ENCODE measurements around the gene ERICH6.

Gene ERICH6

DNA sequence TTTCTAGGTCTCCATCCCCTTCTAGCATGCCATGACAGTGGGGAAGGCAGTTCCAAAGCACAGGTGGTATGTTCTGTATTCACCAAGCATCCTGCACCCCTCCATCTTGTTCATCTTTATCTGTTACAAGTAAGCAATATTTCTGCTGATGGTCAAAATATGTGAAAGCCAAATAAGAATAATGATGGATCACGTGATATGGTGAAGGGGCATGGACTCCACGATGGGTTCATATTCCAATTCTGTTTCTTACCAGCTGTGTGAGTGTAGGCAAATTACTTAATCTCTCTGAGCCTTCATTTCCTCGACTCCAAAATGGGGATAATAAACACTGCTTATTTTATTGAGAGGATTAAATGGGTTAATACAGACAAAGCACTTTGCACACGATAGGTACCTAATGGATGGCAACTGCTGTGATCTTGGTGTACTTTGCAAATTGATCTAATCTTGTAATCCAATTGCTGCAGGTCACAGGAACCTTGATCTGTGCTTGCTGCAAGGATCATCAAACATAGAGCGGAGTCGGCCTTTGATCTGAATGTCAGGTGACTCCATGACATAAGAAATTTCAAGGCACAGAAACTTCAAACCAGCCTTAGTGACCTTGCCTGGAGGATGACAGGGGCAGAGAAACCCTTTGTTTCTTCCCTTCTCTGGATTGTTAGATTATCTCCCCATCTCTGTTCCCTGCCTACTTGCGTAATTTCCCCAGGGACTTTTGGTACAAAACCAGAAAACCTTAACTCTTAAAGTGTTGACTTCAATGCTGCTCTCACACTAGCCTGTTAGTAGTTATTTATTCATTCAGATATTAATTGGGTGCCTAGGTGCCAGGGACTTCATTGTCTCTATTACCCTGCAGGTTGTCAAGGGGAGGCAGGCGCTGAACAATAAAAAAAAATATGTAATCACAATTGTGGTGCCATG, 33.4 kb upstream of the ERICH6 start:
- Histone ChIP-seq H3K9me3 (ENCODE audit: insufficient read depth, low read length) (no peaks in the 10 kb centered on the region), H3K4me1 (ENCODE audit: low read length) (peaks cover 50% of the 10 kb centered on the region), H3K9ac (ENCODE audit: low read length) (no peak overlapping the region), H2AFZ (ENCODE audit: low read depth, low read length) (no peak overlapping the region), H3K27me3 (ENCODE audit: low read depth, low read length) (no peaks in the 10 kb centered on the region), H4K20me1 (ENCODE audit: insufficient read depth, low read length) (peaks cover 12% of the 10 kb centered on the region), H3K79me2 (ENCODE audit: low read length) (peaks cover 20% of the 10 kb centered on the region), H3K27ac (ENCODE audit: low read length) (no peak overlapping the region), H3K4me2 (ENCODE audit: low read length) (no peak overlapping the region), H3K36me3 (replicated peaks; ENCODE audit: low read depth, low read length) (peaks cover 24% of the 10 kb centered on the region), H3K4me3 (ENCODE audit: low read length) (no peak overlapping the region)
- TF ChIP-seq CTCF (IDR thresholded peaks at IDR 0.05; ENCODE audit: low read depth, low read length) (no peak), EZH2phosphoT487 (IDR thresholded peaks at IDR 0.05; ENCODE audit: low read depth) (no peak)

- Histone ChIP-seq H3K9me3 (ENCODE audit: insufficient read depth, low read length) (no peaks in the 10 kb centered on the region), H3K9ac (ENCODE audit: low read length) (no peak overlapping the region), H3K4me3 (ENCODE audit: low read length) (no peak overlapping the region)
These were observed 32.6 kb upstream of the ERICH6 start for GRCh38 chr3:150736316-150736719.

DNA sequence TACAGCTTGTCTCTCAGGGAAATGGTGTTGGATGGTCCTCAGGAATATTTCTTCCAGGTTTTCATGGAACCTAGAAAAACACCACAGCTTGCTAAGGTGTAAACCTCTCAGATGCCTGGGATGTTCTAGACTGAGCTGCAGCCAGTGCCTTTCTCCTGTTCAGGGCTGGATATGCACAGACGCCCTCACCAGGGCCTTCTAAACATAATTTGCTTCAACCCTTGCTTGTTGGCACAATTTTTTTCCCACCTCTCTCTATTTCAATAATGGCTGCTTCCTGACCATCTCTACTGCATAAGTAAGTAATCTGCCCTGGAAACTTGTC, 31.0 kb upstream of the ERICH6 start:
- H3K4me1 ChIP-seq (ENCODE audit: low read length) = peaks cover 30% of the 10 kb centered on the region
- H3K9me3 ChIP-seq (ENCODE audit: insufficient read depth, low read length) = no peaks in the 10 kb centered on the region
- H3K4me3 ChIP-seq (ENCODE audit: low read length) = no peak overlapping the region
- H3K27me3 ChIP-seq (ENCODE audit: low read depth, low read length) = no peaks in the 10 kb centered on the region
- peaks cover 7% of the 10 kb centered on the region for H3K36me3 ChIP-seq (replicated peaks; ENCODE audit: low read depth, low read length)
- H3K27ac ChIP-seq (ENCODE audit: low read length) = no peak overlapping the region
- H3K9ac ChIP-seq (ENCODE audit: low read length) = no peak overlapping the region
- H4K20me1 ChIP-seq (ENCODE audit: insufficient read depth, low read length) = no peaks in the 10 kb centered on the region
- H2AFZ ChIP-seq (ENCODE audit: low read depth, low read length) = no peak overlapping the region
- TF ChIP-seq CTCF (IDR thresholded peaks at IDR 0.05; ENCODE audit: low read depth, low read length) = no peak
- no peak for TF ChIP-seq EZH2phosphoT487 (IDR thresholded peaks at IDR 0.05; ENCODE audit: low read depth)
- no peak overlapping the region for H3K4me2 ChIP-seq (ENCODE audit: low read length)
- 0 out of 2 replicates have a peak, but pooled peaks cover 3% of the 10 kb centered on the region for H3K79me2 ChIP-seq (ENCODE audit: low read length)

More at GRCh38 chr3:150736316-150736719, 32.6 kb upstream of the ERICH6 start:
- H3K4me2 ChIP-seq (ENCODE audit: low read length) = no peak overlapping the region
- H3K36me3 ChIP-seq (replicated peaks; ENCODE audit: low read depth, low read length) = peaks cover 15% of the 10 kb centered on the region
- peaks cover 12% of the 10 kb centered on the region for H3K79me2 ChIP-seq (ENCODE audit: low read length)
- TF ChIP-seq EZH2phosphoT487 (IDR thresholded peaks at IDR 0.05; ENCODE audit: low read depth) (no peak), CTCF (IDR thresholded peaks at IDR 0.05; ENCODE audit: low read depth, low read length) (no peak)
- peaks cover 46% of the 10 kb centered on the region for H3K4me1 ChIP-seq (ENCODE audit: low read length)
- peaks cover 4% of the 10 kb centered on the region; the same call in 1 of the 2 replicates for H4K20me1 ChIP-seq (ENCODE audit: insufficient read depth, low read length)
- no peaks in the 10 kb centered on the region for H3K27me3 ChIP-seq (ENCODE audit: low read depth, low read length)
- no peak overlapping the region for H3K27ac ChIP-seq (ENCODE audit: low read length)
- no peak overlapping the region for H2AFZ ChIP-seq (ENCODE audit: low read depth, low read length)

DNA sequence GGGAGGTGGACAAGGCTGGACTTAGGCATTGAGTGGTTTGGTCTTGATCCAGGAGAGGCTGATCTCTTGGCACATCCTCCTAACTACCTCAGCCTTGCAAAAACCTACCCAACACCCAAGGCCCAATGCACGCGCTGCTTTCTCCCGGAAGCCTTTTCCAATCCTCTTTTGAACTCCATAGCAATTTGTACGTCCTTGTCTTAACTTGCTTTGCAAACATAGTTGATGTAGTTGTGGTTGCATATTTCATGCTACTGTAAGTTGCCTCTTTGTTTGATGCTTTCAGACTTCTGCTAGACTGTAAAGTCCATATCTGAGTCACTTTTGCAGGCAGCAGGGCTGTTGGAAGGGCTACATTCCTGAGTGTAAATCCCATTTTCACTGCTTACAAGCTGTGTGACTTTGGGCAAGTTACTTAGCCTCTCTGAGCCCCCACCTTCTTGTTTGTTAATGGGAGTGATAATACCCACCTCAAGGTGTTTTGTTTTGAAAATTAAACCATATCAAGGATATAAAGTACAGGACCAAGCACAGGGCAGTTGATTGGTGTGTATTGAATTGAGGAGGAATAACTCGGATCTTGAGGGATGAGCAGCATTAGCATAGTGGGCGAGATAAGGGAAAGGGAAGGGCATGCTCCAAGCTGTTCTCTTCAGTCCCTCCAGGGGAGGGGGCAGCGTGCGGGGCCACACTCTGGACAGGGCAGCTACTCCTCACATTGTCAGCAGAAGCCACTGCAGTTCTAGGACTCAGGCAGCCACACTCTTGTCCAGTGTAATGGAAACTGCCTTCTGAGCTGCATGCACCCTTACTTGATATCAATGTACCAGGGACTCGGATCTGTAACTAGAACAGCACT, 30.4 kb upstream of the ERICH6 start:
- Histone ChIP-seq H3K36me3 (replicated peaks; ENCODE audit: low read depth, low read length) (peaks cover 7% of the 10 kb centered on the region), H3K4me3 (ENCODE audit: low read length) (no peak overlapping the region), H3K9ac (ENCODE audit: low read length) (no peak overlapping the region), H3K79me2 (ENCODE audit: low read length) (0 out of 2 replicates have a peak, but pooled peaks cover 3% of the 10 kb centered on the region), H3K4me2 (ENCODE audit: low read length) (no peak overlapping the region), H3K4me1 (ENCODE audit: low read length) (peaks cover 25% of the 10 kb centered on the region), H3K27me3 (ENCODE audit: low read depth, low read length) (no peaks in the 10 kb centered on the region), H2AFZ (ENCODE audit: low read depth, low read length) (no peak overlapping the region), H3K9me3 (ENCODE audit: insufficient read depth, low read length) (no peaks in the 10 kb centered on the region), H3K27ac (ENCODE audit: low read length) (no peak overlapping the region), H4K20me1 (ENCODE audit: insufficient read depth, low read length) (no peaks in the 10 kb centered on the region)
- TF ChIP-seq EZH2phosphoT487 (IDR thresholded peaks at IDR 0.05; ENCODE audit: low read depth) (no peak), CTCF (IDR thresholded peaks at IDR 0.05; ENCODE audit: low read depth, low read length) (no peak)

Measured in OCI-LY3 (cell line).